ENCODE data around the gene ENOX1. TPM values are rescaled to one million over a fixed set of nuclear protein-coding genes. Genes with fewer than 3 reads are reported as not detected.

ENOX1 gene
- total RNA-seq, 1 donor from 2014 or later, result 45.2 TPM

GRCh38 chr13:43537124-43537523 is 249.6 kb downstream of the ENOX1 start:
- no peak for DNase-seq

- no peak for DNase-seq
Observed at GRCh38 chr13:43529796-43530195, 257.0 kb downstream of the ENOX1 start.

- no peak for DNase-seq
Observed at GRCh38 chr13:43528992-43529391, 257.8 kb downstream of the ENOX1 start.

- no peak for DNase-seq
Observed at GRCh38 chr13:43522788-43523187, 264.0 kb downstream of the ENOX1 start.

- no peak for DNase-seq
Observed at GRCh38 chr13:43520351-43520750, 266.4 kb downstream of the ENOX1 start.

GRCh38 chr13:43518833-43519232 is 267.9 kb downstream of the ENOX1 start:
- DNase-seq, result no peak

- no peak for DNase-seq
Observed at GRCh38 chr13:43516401-43516833, 270.4 kb downstream of the ENOX1 start.

GRCh38 chr13:43515531-43515930 is 271.2 kb downstream of the ENOX1 start:
- no peak for DNase-seq

GRCh38 chr13:43514311-43514710 is 272.5 kb downstream of the ENOX1 start:
- no peak for DNase-seq

- no peak for DNase-seq
Observed at GRCh38 chr13:43512221-43512620, 274.6 kb downstream of the ENOX1 start.

- DNase-seq, result no peak
Observed at GRCh38 chr13:43510956-43511901, 275.5 kb downstream of the ENOX1 start.

GRCh38 chr13:43495732-43496131 is 291.0 kb downstream of the ENOX1 start:
- DNase-seq, result no peak

GRCh38 chr13:43494206-43494605 is 292.6 kb downstream of the ENOX1 start:
- no peak for DNase-seq

GRCh38 chr13:43493496-43494000 is 293.2 kb downstream of the ENOX1 start:
- DNase-seq, result no peak

GRCh38 chr13:43492745-43493144 is 294.0 kb downstream of the ENOX1 start:
- DNase-seq, result no peak

GRCh38 chr13:43492311-43492710 is 294.5 kb downstream of the ENOX1 start:
- no peak for DNase-seq

GRCh38 chr13:43489233-43489632 is 297.5 kb downstream of the ENOX1 start:
- DNase-seq, result no peak

- DNase-seq, result no peak
Observed at GRCh38 chr13:43487885-43488284, 298.9 kb downstream of the ENOX1 start.

GRCh38 chr13:43487461-43487860 is 299.3 kb downstream of the ENOX1 start:
- DNase-seq, result no peak

GRCh38 chr13:43484432-43485225 is 302.1 kb downstream of the ENOX1 start:
- no peak for DNase-seq

- DNase-seq, result no peak
Observed at GRCh38 chr13:43483930-43484329, 302.8 kb downstream of the ENOX1 start.

GRCh38 chr13:43482641-43483040 is 304.1 kb downstream of the ENOX1 start:
- DNase-seq, result no peak

GRCh38 chr13:43482026-43482425 is 304.7 kb downstream of the ENOX1 start:
- no peak for DNase-seq

All from occipital lobe (tissue), 2 donors.